Stimulated activated effector memory CD8-positive, alpha-beta T cell treated with anti-CD3 and anti-CD28 coated beads, Interleukin-12 subunit alpha, Interleukin-12 subunit beta, amount 100 ng/mL, for 72 hours (primary cell): ENCODE measurements around the gene FNDC11.
A peak's percentile ranks its signal among the peaks of the same experiment; 100 is the strongest.

Experiments used
- ATAC-seq: fragments of 150-1000 bp; cut with Tn5 transposase; 2 replicates; pipeline ENCODE4 v1.10.0; 2021
- DNase-seq, 2 donors: peaks; one replicate each; pipeline ENCODE4 v3.0.0; 2021 to 2022; ENCODE audit warnings: low spot score in 2 of 2
- H3K27ac Mint-ChIP-seq: one replicate; pipeline ENCODE4 v1.8.0; 2022; ENCODE audit warnings: mild to moderate bottlenecking, mixed read lengths
- H3K36me3 Mint-ChIP-seq: one replicate; pipeline ENCODE4 v1.8.0; 2022; ENCODE audit warnings: mild to moderate bottlenecking, mixed read lengths
- H3K4me1 Mint-ChIP-seq: one replicate; pipeline ENCODE4 v1.8.0; 2022; ENCODE audit warnings: mixed read lengths
- H3K4me3 Mint-ChIP-seq: one replicate; pipeline ENCODE4 v1.8.0; 2022; ENCODE audit warnings: mild to moderate bottlenecking, mixed read lengths
- H3K9me3 Mint-ChIP-seq: one replicate; pipeline ENCODE4 v1.8.0; 2022; ENCODE audit warnings: mixed read lengths

Gene FNDC11

DNA sequence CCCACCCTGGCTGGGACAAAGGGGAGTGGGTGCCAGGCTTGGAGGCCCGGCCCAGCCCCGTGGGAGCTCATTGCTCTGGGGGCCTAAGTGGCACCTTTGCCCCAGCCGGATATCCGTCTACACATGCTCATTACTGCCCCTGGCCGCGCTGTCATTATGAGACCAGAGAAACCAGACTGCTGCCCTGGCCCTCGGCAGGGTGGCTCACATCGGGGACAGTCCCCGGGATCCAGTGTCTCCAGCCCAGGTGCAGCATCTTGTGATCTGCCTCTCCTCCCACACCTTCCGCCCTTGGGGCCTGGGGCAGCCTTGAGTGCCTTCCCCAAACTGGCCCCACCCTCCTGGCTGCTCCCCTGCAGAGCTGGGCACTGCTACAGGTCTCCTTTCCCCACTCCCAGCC lies 11.3 kb upstream of the FNDC11 start:
- H3K4me1 Mint-ChIP-seq, result peaks cover 8% of the 10 kb centered on the region
- no peak overlapping the region for H3K27ac Mint-ChIP-seq
- H3K9me3 Mint-ChIP-seq, result no peaks in the 10 kb centered on the region
- ATAC-seq (no peak), DNase-seq (no peak)
- H3K36me3 Mint-ChIP-seq, result peaks cover 5% of the 10 kb centered on the region
- H3K4me3 Mint-ChIP-seq, result no peak overlapping the region

DNA sequence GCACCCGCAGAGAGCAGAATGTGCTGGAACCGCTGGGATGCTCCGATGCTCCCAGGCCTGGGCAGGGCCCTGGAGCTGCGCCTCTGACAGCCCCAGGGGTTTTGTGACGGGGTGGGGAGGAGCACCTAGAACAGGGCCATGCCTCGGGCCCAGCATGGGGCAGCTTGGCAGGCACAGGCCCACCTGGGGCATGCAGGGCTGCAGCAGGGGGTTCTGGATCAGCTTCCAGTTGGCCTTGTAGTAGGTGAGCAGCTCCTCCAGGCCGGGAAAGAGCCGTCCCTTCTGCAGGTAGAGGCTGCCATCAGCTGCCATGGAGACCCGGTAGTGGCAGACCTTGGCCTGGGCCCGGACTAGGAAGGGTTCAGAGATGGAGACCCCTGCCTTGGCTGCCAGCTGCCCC lies 10.8 kb upstream of the FNDC11 start:
- no peak overlapping the region for H3K4me3 Mint-ChIP-seq
- H3K4me1 Mint-ChIP-seq, result peaks cover 6% of the 10 kb centered on the region
- ATAC-seq (no peak), DNase-seq (no peak)
- peaks cover 5% of the 10 kb centered on the region for H3K36me3 Mint-ChIP-seq
- H3K27ac Mint-ChIP-seq, result no peak overlapping the region
- no peaks in the 10 kb centered on the region for H3K9me3 Mint-ChIP-seq

GRCh38 chr20:63543733-63544132 lies 10.2 kb upstream of the FNDC11 start:
- Mint-ChIP-seq H3K36me3 (peaks cover 5% of the 10 kb centered on the region), H3K4me1 (peaks cover 6% of the 10 kb centered on the region), H3K4me3 (no peak overlapping the region), H3K9me3 (no peaks in the 10 kb centered on the region), H3K27ac (peak overlapping the region; percentile 3)
- DNase-seq (no peak), ATAC-seq (no peak)

GRCh38 chr20:63544241-63544957 lies 9.6 kb upstream of the FNDC11 start:
- peaks cover 9% of the 10 kb centered on the region for H3K4me1 Mint-ChIP-seq
- H3K4me3 Mint-ChIP-seq, result no peak overlapping the region
- DNase-seq (no peak), ATAC-seq (no peak)
- H3K36me3 Mint-ChIP-seq, result peaks cover 5% of the 10 kb centered on the region
- H3K27ac Mint-ChIP-seq, result peak overlapping the region; percentile 3
- no peaks in the 10 kb centered on the region for H3K9me3 Mint-ChIP-seq

DNA sequence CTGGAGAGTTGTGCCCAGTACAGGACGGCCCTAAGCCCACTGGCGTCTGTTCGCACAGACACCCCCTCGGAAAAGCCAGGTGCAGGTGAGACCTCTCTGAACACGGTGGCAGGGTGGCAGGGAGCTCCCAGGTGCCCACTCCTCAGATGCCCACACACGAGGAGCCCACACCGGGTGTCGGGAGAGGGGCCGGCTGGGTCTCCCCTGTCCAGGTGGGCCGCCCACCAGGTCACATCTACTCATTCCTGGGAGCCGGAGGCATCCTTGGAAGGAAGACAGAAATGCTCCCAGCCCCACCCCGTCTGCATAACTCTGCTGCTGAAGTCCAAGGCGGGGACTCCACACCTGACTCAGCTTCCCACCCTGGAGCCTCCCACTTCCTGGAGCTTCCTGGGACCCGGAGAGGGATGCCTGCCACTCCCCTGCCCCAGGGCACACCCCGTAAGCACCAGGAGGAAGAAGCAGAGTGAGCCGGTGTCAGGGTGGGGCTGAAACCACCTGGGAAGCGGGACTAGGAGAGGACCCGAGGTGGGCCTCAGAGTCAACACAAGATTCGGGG lies 8.9 kb upstream of the FNDC11 start:
- H3K4me3 Mint-ChIP-seq, result no peak overlapping the region
- peaks cover 12% of the 10 kb centered on the region for H3K4me1 Mint-ChIP-seq
- H3K27ac Mint-ChIP-seq, result no peak overlapping the region
- ATAC-seq (no peak), DNase-seq (no peak)
- no peaks in the 10 kb centered on the region for H3K9me3 Mint-ChIP-seq
- peaks cover 5% of the 10 kb centered on the region for H3K36me3 Mint-ChIP-seq

- no peaks in the 10 kb centered on the region for H3K9me3 Mint-ChIP-seq
- H3K36me3 Mint-ChIP-seq, result no peaks in the 10 kb centered on the region
- DNase-seq (no peak), ATAC-seq (no peak)
- H3K4me1 Mint-ChIP-seq, result peaks cover 12% of the 10 kb centered on the region
- no peak overlapping the region for H3K27ac Mint-ChIP-seq
- H3K4me3 Mint-ChIP-seq, result no peak overlapping the region
Observed at GRCh38 chr20:63545814-63546213, 8.1 kb upstream of the FNDC11 start.

DNA sequence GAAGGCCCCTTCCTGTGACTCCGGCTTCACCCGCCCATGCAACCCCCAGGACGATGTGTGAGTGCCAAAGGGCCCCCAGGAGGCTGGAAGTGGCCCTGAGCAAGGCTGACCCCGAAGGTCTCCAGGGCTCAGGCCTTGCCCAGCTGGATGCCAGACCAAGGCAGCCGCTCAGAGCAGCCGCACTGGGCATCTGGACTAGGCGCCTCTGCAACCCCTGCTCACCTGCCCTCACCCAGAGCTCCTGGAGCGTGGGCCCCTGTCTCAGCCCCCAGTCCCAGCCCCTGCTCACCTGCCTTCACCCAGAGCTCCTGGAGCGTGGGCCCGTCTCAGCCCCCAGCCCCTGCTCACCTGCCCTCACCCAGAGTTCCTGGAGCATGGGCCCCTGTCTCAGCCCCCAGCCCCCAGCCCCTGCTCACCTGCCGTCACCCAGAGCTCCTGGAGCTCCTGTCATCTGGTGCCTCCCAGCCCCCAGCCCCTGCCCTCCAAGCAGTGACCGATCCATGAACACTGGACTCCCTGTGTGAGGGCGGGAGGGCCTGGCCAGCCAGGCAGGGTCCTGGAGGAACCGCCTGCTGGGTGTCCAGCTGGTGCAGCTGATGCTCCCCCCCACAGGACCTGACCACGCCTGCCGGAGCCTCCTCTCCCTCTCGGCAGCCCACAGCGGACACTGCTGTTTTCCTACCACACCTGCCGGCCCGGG lies 7.6 kb upstream of the FNDC11 start:
- H3K27ac Mint-ChIP-seq, result no peak overlapping the region
- H3K9me3 Mint-ChIP-seq, result no peaks in the 10 kb centered on the region
- no peak for DNase-seq

DNA sequence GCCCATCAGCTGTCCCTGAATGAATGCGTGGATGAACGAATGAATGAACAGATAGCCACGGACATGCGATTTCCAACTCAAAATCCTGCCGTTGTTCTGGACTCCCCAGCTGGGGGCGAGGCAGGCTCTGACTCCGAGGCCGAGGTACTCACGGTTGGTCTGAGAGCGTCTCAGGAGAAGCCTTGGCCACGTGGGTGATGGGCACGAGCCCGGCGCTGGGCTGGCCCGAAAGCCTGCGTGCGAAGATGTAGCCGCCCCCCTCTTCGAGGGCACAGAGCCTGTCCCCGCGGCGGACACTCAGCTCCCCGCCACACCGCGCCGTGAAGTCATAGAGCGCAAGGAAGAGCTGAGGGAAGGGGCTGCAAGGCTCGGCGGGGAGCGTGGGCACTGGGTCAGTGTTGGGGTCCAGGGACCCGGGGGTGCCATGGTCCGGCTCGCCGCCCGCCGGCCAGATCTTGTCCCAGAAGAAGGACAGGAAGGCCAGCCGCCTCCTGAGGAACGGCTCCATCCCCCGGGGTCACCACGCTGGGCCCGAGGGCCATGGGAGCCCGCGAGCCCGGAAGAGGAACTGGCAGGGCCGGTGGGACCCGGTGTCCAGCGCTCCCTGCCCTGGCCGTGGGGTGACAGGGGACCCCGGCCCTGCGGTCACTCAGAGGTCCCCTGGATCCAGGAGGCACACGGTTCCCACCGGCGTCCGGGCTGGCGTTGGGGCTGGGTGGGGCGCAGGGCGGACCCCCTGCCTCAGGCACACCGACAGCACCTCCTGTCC lies 6.8 kb upstream of the FNDC11 start:
- DNase-seq (no peak), ATAC-seq (no peak)
- no peak overlapping the region for H3K27ac Mint-ChIP-seq
- no peaks in the 10 kb centered on the region for H3K36me3 Mint-ChIP-seq
- peaks cover 14% of the 10 kb centered on the region for H3K4me1 Mint-ChIP-seq
- no peak overlapping the region for H3K4me3 Mint-ChIP-seq
- H3K9me3 Mint-ChIP-seq, result no peaks in the 10 kb centered on the region

More for the DNA sequence above, 7.6 kb upstream of the FNDC11 start:
- peaks cover 12% of the 10 kb centered on the region for H3K4me1 Mint-ChIP-seq
- no peak overlapping the region for H3K4me3 Mint-ChIP-seq
- no peaks in the 10 kb centered on the region for H3K36me3 Mint-ChIP-seq
- no peak for ATAC-seq

DNA sequence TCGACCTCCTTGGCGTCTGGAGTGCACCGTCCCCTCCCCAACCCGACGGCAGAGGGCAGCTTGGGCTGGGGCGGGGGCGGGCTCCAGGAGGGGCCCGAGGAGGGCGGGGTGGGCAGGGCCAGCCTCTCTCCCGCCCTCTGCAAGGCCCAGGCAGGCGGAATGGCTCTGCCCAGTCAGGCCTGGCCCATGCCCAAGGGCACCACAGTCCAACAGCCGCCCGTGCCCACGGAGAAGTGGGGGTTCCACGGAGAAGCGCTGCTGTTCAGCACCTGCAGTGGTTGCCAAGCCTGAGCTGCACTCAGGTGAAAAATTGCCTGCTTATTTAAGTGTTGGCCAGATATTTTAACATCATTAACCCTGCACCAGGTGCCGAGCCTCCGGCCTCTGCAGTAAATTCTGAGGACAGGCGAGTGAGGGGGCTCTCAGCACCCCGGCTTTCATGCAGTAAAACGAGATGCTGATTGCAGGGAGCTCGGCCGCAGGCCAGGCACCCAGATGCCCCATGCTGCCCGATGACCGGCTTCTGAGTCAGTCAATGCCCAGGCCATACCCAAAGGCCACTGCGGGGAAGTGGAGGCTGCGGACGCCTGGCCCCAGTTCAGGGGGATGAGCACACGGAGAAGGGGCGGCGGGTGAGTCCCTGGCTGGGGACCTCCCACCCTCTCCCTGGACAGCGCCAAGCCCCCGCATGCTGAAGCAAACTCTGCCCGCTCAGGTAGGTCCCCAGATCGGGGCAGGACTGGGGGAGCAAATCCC lies 6.1 kb upstream of the FNDC11 start, which contains the start of gene SRMS:
TSS of gene SRMS (minus strand) at position 25 of the 756 bp plus-strand sequence. CDS start 286 bp downstream, outside the sequence.
- H3K36me3 Mint-ChIP-seq, result peaks cover 8% of the 10 kb centered on the region
- H3K4me1 Mint-ChIP-seq, result peaks cover 22% of the 10 kb centered on the region
- no peak within 1 kb of the TSS for H3K4me3 Mint-ChIP-seq
- no peaks in the 10 kb centered on the region for H3K9me3 Mint-ChIP-seq
- no peak for DNase-seq
- H3K27ac Mint-ChIP-seq, result no peak within 1 kb of the TSS
- no peak for ATAC-seq

DNA sequence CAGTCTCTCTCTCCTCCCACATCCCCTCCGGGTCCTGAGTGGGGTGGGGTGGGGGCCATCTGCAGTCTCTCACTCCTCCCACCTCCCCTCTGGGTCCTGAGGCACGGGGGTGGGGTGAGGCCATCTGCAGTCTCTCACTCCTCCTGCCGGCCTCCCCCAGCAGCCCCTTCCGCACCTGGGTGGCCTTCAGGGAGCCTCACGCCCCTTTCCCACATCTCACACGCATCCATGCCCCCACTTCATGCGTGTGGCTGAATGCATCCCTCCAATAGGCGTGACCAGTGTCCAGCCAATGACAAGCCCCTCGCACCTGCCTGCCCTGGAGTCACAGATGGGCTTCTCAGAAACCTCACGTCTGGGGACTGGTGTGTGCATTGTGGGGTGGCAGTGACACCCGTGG lies 5.4 kb upstream of the FNDC11 start:
- H3K9me3 Mint-ChIP-seq, result no peaks in the 10 kb centered on the region
- peaks cover 24% of the 10 kb centered on the region for H3K4me1 Mint-ChIP-seq
- DNase-seq (no peak), ATAC-seq (no peak)
- H3K27ac Mint-ChIP-seq, result no peak overlapping the region
- no peak overlapping the region for H3K4me3 Mint-ChIP-seq
- peaks cover 10% of the 10 kb centered on the region for H3K36me3 Mint-ChIP-seq

GRCh38 chr20:63549019-63549418 lies 4.9 kb upstream of the FNDC11 start:
- DNase-seq (no peak), ATAC-seq (no peak)
- Mint-ChIP-seq H3K4me3 (no peak overlapping the region), H3K4me1 (peaks cover 24% of the 10 kb centered on the region), H3K27ac (peak overlapping the region; percentile 26), H3K9me3 (no peaks in the 10 kb centered on the region), H3K36me3 (peaks cover 10% of the 10 kb centered on the region)

- Mint-ChIP-seq H3K4me3 (no peak overlapping the region), H3K4me1 (peaks cover 24% of the 10 kb centered on the region), H3K27ac (peak overlapping the region; percentile 26), H3K36me3 (peaks cover 10% of the 10 kb centered on the region), H3K9me3 (no peaks in the 10 kb centered on the region)
- no peak for DNase-seq
- ATAC-seq, result no peak
Observed at GRCh38 chr20:63549679-63550282, 4.2 kb upstream of the FNDC11 start.

GRCh38 chr20:63551068-63551467 lies 2.9 kb upstream of the FNDC11 start:
- Mint-ChIP-seq H3K9me3 (no peaks in the 10 kb centered on the region), H3K4me3 (no peak overlapping the region), H3K4me1 (peaks cover 18% of the 10 kb centered on the region), H3K36me3 (peaks cover 10% of the 10 kb centered on the region), H3K27ac (no peak overlapping the region)
- DNase-seq (no peak), ATAC-seq (no peak)

DNA sequence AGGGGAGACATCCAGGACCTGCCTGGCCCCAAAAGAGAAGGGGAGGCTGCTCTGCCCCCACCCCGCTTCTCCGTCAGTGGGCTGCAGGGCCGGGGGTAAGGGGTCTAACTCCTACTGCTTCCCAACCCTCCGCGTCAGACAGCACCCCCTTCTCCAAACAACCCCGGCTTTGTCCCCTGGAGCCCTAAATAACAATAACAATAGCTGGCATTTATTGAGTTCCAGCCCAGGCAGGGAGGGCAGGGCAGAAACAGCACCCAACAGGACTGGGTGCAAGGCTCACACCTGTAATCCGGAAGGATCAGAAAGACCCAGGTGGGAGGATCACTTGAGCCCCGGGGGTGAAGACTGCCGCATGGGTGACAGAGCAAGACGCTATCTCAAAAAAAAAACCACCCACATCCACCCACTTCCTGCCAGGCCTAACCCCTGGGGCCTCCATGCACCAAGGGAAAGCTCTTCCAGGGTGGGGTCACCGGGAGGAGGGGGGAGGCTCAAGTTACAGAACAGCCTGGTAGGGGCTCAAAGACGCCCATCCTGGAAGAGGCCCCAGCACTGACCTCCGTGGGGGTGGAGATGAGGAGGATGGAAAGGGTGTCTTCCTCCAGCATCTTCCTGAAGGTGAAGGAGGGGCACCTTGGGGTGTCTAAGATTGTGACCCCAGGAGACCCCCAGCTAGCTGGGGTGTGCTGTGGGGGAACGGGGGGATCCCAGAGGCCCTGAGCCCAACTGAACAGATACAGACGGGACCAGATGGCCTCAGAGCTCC lies 1.3 kb upstream of the FNDC11 start:
- no peaks in the 10 kb centered on the region for H3K9me3 Mint-ChIP-seq
- ATAC-seq, result peak; percentile 61
- peaks cover 10% of the 10 kb centered on the region for H3K36me3 Mint-ChIP-seq
- no peak for DNase-seq
- peak overlapping the region; percentile 81 for H3K27ac Mint-ChIP-seq
- peaks cover 18% of the 10 kb centered on the region for H3K4me1 Mint-ChIP-seq
- H3K4me3 Mint-ChIP-seq, result peak overlapping the region; percentile 65
